SKM-1 treated with dmso at 0.1 percent for 144 hours (cell line): ENCODE data around the gene C2orf68.
"Not testable (repeated sequence)": the region's sequence is repeated elsewhere in the genome, so short reads cannot be mapped to it uniquely, and the experiment has no call there.

Experiments used
- DNase-seq: peaks from one replicate; lab custom pipeline; 2025; ENCODE audit not compliant: unreplicated experiment; lab: John Stamatoyannopoulos, UW

Gene C2orf68, protein sequence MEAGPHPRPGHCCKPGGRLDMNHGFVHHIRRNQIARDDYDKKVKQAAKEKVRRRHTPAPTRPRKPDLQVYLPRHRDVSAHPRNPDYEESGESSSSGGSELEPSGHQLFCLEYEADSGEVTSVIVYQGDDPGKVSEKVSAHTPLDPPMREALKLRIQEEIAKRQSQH

DNA sequence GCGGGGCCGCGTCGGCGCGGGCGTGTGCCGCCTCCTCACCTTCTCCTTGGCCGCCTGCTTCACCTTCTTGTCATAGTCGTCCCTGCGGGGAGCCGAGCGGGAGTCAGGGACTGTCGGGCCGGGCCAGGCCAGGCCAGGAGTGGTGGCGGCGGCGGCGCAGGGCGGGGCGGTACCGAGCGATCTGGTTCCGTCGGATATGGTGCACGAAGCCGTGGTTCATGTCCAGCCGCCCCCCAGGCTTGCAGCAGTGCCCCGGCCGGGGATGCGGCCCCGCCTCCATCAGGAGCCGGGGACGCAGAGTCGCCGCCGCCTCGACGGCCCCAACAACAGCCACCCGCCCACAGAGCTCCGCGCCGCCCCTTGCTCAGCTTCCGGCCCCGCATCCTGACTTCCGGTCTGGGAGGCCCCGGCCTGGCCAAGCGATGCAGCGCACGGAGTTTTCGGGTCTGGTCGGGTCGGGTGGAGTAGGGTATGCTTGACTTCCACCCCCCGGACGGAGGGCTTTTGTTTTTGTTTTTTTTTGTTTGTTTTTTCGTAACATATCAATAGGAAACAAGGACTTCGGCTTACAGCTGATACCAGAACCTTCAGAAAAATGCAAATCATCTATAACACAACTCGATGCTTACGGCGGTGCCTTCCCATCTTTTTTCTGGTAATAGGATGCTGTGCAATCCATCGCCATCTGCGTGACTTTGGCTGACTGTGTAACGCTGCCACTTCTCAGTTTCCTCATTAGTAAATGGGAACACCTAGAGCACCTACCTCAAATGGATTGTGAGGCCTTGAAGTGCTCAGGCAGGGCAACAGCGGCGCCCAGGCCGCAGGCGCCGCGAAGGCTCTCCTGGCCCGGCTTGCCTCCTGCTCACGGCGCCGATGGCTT lies at the start of gene C2orf68:
TSS of gene C2orf68 (minus strand) at position 362 of the 883 bp plus-strand sequence. CDS start at position 280, 82 bp downstream.
- peak; percentile 92 for DNase-seq

DNA sequence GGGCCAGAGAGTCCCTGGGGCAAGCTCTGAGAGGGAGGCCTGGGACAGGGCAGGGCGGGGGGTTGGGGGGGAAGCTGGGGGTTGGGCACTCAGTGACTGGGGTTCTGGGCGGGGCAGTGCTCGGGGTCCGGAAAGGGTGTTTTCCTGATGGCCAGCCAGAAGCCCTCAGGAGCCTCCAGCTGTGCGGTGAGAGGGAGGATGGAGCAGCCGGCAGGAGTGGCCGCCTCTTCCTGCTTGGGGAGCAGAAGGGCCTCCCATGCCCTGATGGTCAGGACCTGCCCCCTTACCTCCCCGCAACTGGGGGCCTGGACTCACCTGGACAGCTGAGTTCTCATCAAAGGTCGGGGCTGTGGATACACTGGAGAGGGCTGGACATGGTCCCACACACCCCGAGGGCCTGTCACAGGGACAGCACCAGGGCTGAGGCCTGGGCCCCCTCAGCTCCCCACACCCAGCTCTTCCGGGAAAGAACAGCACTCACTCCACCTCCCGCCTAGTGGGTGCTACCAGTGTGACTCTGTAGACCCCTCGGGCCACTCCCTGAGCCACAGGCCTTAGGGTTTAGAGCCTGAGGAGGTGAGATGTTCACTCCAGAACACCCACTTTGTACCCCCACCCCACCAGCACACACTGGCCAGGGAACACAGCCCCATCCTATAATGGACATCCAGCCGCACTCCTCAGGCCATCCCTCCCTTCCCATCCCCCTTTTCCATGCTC lies 49.4 kb upstream of the C2orf68 start:
- no peak for DNase-seq

DNA sequence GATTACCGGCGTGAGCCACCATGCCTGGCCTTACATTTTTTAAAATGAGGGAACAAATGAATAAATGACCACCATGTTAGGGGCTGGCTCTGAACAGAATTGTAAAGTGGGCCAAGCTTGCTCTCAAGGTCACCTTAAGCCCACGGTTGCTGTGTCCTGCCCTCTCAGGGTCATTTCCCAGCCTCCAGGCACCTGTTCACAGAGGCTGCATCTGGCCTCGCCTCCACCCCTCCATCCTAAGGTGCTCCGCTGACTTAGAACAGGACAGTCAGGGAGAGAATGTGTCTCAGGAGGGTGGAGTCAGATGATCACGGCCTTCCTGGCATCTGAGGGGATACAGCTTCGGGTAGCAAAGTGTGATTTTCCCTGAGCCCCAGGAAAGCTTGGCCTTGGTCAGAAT lies 48.9 kb upstream of the C2orf68 start:
- no peak for DNase-seq

DNA sequence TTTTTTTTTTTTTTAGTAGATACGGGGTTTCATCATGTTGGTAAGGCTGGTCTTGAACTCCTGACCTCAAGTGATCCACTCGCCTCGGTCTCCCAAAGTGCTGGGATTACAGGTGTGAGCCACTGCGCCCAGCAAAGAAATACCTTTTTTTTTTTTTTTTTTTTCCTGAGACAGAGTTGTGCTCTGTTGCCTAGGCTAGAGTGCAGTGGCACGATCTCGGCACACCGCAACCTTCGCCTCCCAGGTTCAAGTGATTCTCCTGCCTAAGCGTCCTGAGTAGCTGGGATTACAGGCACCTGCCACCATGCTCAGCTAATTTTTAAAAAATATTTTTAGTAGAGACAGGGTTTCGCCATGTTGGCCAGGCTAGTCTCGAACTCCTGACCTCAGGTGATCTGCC lies 48.4 kb upstream of the C2orf68 start:
- not testable (repeated sequence) for DNase-seq

DNA sequence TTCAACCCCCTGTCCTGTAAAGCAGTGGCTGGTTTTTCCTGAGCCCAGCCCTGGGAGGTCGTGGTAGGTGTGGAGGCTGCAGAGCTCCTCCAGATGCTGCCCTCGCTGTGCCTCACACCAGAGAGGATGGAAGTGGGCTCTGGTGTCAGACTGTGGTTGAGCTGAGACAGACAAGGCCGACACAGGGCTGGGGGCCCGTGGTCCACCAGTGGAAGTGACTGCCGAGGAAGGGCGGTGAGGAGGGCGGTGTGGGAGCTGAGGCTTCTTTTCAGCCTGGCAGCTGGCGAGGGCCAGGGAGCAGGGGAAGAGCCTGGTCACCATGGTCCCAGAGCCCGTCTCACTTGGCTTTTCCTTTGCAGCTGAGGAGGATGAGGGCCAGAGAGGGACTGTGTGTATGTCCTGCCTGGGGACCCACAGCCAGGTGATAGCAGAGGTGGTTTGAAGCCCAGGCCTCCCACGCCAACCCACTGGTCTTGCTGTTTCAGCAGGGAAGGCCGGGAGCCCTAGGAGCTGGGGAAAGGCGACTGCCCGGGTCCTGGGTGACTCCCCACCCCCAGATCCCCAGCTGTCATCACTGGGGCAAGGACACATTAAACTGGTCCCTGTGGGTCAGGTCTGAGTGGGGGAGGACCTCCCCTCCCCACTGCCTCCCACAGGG lies 47.6 kb upstream of the C2orf68 start:
- no peak for DNase-seq

DNA sequence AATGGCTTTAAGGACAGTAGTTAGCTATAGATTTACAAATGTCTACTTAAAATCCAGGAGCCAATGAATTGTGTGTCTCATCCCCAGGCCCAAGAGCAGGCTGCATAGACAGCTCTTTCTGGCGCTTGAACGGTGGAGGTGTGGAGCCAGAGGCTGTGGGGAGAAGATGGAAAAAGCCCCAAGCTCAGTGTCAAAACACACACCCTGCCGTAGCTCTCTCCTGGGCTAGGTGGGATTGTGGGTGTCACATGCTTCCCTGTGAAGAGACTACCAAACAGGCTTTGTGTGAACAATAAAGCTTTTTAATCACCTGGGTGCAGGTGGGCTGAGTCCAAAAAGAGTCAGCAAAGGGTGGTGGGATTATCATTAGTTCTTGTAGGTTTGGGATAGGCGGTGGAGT lies 45.5 kb upstream of the C2orf68 start:
- not testable (repeated sequence) for DNase-seq

DNA sequence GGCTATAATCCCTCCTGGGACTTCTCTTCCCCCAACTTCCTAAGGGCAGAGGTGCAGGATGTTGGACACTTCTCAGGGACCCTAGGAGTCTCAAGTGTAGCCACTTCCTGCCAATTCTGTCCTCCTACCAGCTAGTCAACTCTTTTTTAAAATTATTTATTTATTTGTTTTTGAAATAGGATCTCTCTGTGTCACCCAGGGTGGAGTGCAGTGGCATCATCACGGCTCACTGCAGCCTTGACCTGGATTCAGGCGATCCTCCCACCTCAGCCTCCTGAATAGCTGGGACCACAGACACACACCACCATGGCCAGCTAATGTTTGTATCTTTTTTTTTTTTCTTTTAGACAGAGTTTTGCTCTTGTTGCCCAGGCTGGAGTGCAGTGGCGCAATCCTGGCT lies 44.6 kb upstream of the C2orf68 start:
- no peak for DNase-seq

DNA sequence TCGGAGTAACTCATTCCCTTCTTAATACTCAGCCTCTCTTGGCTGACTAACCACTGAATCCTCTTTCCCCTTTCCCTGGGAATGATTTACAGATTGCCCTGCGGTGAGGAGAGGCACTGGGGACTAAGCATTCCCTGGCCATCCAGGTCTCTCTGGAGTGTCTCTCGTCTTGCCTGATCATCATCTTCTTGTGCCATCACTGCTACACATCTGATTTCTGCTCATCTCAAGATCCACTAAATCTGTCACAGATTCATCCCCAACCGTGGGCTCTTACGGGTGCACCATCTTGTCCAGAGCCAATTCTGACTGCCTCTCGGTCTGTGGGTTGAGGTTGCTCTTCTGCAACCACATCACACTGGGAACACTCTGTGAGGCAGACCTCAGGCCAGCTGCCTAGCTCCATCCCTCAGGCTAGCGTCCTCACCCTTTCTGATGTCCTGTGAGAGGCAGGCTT lies 44.1 kb upstream of the C2orf68 start:
- no peak for DNase-seq

DNA sequence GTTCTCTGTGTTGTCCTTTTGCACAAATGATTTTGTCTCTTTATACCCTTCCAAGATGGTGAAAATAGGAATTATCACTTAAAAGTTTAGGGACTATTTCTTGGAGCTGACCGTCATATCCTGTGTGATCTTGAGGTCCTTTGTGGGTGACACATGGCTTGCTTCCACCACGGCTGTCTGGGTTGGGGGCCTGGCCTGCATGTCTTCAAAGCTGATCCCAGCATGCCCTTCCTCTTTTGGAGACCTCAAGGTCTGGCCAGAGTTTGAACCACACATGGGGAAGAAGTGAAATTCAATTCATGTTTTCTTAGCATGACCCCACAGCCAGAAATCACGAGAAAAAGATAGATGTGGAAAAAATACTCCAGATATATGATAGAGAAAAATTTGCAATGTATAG lies 42.1 kb upstream of the C2orf68 start:
- DNase-seq = peak; percentile 86

DNA sequence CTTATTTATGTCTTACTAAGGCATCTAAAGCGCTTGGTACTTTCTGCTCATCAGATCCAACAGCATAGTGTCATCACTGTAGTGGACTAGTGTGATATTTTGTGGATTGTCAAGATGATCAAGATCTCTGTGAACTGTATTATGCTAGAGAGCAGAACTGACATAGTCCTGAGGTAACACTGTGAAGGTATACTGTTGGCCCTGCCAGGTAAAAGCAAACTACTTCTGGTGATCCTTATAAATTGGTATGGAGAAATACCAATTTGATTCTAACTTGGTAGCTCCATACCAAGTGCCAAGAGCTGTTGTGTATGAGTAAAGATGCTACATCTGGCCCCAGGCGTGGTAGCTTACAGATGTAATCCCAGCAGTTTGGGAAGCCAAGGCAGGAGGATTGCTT lies 40.2 kb upstream of the C2orf68 start:
- no peak for DNase-seq

DNA sequence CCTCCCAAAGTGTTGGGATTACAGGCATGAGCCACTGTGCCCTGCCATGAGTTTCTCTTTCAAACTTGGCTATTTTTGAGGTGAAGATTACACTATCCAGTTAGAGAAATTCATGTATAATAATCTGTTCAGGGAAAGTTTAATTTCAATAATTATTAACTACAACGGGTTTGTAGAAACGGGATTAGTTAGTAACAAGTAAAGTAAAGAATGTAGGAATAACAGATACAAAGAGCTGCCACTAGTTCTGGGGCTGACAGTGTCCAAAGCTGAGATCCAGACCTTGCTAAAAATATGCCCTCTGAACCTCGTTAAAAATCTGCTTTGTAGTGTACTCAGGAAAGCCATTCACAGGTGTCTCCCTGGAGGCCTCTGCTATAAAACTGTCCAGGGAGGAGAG lies 39.2 kb upstream of the C2orf68 start:
- DNase-seq = no peak

DNA sequence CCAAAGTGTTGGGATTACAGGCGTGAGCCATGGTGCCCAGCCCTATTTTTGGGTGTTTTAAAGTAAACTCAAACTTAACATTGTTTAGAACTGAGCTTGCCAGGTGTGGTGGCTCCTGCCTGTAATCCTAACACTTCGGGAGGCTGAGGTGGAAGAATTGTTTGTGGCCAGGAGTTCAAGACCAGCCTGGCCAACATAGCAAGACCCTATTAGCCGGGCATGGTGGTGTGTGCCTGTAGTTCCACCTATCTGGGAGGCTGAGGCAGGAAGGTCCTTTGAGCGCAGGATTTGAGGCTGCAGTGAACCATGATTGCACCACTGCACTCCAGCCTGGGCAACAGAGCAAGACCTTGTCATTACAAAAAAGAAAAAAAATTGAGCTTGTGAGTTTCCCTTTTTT lies 38.6 kb upstream of the C2orf68 start:
- DNase-seq = no peak

DNA sequence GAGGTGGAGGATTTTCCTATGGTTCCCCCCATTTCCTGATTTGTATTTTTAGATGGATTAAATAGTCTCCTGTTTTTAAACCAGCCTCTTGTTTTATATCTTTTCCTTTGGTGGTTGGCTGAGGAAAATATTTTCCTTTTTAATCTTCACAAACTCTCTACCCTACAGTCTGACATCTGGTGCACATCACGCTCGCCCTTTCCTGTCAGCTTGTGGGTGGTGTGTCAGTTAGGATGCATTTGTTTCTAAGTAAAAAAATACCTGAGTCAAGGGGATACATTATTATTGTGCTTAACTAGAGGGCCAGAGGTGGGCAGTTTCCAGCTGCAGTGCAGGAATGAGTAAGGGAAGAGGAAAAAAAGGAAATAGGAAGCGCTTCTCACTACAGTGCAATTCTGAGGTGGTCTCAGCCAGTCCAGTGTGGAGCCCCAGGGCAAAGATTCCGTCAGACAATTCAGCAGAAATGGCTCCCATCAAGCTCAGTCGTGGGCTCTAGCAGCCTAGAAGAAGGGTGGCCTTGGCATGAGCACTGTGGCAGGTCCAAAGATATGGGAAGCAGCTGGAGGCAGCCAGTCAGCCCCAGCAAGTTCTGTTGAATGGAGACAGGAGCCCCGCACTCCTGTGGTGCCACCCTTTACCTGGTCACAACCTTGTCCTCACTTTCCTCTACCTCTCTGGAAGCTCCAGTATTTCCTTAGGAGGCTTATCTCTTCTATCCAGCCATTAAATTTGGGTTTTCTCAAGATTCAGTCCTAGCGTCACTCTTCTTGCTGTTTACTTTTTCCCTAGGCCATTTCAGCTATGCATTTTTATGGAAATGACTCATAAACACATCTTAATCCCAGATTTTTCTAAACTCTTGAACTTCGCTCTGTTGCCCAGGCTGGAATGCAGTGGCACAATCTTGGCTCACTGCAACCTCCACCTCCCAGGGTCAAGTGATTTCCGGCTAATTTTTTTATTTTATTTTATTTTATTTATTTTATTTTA lies 37.6 kb upstream of the C2orf68 start:
- DNase-seq = no peak

DNA sequence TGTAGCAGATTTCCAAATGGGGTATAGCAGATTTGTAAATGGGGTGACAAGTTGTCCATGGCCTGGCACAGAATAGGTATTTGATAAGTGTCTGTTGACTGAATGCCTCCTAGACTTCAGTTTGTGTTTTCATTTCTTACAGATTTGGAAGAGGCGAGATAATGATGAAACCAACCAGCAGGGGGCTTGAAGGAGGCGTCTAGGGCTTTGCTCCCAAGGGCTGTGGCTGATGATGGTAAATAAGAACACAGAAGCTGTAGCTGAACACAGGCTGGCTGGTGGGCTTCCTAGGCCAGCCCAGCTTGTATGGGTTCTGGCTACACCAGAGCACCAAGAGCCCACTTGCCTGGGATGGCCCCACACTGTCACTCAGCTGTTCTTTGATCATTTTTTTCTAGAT lies 36.8 kb upstream of the C2orf68 start:
- peak; percentile 27 for DNase-seq

DNA sequence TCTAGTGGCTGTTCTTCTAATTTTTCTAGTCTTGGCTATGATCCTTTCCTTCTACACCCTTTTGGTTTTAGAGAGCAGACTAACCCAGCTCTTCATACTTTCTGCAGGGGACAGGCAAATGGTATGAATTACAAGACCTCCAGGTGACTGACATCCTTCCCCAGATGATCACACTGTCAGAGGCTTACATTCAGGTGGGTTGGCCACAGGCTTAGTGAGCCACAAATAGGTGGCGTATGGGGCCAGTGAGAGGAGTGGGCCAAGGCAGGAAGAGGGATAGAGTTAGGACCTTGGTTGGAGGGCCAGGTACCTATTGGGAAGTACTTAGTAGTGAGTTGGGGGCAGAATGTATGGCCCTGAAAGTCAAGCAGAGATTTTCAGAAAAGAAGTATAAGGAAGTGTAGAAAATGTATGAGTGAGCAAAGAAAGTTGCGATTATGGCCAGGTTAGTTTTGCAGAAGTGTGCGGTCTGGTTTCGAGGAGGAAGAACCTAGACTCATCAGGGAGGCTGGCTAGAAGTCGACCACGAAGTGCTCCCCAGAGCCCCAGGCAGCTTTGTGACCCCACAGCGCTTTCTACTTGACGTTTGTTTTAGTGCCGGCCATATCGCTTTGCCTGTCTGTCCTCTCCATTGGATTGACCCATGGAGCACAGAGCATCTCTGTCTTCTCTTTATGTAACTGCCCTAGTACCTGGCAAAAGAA lies 36.1 kb upstream of the C2orf68 start:
- peak; percentile 62 for DNase-seq

DNA sequence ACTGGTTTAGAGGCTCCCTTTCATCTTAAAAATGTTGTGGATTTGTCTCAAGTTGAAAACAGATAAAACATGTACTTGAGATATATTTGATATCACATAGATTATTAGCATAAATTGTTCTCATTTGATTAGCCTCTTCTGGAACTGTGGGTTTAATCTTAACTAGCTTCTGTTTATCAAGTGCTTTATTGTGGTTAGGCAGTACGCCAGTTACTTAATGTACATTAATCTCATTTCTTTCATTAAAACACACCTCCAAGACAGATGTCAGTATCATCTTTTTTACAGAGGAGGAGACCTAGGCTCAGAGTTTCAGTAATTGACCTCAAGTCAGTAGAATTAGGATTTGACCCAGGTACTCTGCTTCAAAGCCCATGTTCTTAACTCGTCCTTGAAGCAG lies 34.3 kb upstream of the C2orf68 start:
- DNase-seq = no peak

DNA sequence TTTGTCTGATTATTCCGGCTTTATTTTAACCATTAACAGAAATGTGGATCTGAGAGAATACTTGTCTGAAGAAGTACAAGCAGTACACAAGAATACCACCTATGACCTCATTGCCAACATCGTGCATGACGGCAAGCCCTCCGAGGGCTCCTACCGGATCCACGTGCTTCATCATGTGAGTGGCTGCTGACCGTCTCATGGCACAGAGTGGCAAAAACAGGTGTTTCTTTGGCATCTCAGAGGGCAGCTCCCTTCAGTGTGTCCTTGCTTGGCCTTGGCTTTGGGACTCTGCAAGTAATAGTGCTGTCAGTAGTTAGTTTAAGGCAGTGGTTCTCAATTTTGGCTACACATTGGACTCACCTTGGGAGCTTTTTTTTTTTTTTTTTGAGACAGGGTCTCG lies 33.0 kb upstream of the C2orf68 start:
- no peak for DNase-seq

DNA sequence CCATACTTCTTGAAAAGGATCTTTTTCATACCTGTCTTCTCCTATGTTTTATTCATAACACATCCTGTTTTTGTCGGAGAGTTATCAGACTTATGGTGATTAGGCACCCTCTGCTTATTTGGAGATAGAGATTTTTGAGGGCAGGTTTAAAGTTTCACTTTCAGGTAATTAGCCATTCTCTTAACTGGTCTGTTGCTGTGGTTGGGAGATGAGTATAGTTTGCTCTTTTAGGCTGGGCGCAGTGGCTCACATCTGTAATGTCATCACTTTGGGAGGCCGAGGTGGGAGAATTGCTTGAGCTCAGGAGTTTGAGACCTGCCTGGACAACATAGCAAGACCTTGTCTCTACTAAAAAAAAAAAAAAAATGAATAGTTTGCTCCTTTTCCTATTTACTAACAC lies 30.9 kb upstream of the C2orf68 start:
- no peak for DNase-seq

DNA sequence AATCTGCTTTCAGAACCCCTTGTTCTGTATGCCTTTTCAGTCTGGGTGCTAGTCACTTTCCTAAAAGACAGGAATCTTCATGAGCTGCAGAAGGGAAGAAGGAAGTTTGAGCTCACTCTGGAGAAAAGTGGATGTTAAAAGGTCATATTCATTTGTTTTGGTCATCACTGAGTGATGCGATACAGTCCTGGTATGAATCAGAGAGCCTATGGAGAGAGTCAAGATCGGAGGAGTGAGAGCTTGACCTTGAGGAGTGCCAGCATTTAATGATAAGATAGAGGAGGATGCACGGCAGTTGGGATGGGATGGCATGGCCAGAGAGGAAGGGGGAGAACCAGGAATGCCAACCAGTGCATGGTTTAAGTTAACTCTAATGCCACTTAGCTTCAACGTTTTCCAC lies 23.8 kb upstream of the C2orf68 start:
- DNase-seq = no peak

DNA sequence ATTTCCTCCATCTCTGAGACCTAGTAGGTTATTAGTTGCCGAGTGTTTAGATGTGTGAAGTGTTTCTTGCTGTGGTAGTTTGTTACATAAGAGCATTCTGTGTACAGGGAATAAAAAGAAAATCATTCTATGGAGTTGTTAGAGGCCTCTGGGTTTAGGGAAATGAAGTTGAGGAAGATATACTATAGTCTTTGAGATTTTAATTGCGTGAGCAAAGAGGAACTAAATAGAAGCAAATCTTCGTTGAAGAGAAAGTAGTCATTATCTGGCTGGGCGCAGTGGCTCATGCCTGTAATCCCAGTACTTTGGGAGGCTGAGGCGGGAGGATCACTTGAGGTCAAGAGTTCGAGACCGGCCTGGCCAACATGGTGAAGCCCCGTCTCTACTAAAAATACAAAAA lies 23.1 kb upstream of the C2orf68 start:
- no peak for DNase-seq
